Glutamatergic neuron (in vitro differentiated cells): ENCODE measurements around the gene COL6A2. TPM values are rescaled to one million over a fixed set of nuclear protein-coding genes. Genes with fewer than 3 reads are reported as not detected.

Experiments used
- DNase-seq: peaks from one replicate; pipeline ENCODE4 v3.0.0; 2022
- H3K27ac Mint-ChIP-seq: one replicate; pipeline ENCODE4 v1.8.0; 2020; ENCODE audit warnings: mild to moderate bottlenecking, mixed read lengths, inconsistent platforms; ENCODE audit not compliant: unreplicated experiment
- H3K27me3 Mint-ChIP-seq: one replicate; pipeline ENCODE4 v1.8.0; 2020; ENCODE audit warnings: mild to moderate bottlenecking, moderate library complexity, mixed read lengths, inconsistent platforms; ENCODE audit not compliant: unreplicated experiment
- H3K36me3 Mint-ChIP-seq: one replicate; pipeline ENCODE4 v1.8.0; 2020; ENCODE audit warnings: mild to moderate bottlenecking, mixed read lengths, inconsistent platforms; ENCODE audit not compliant: unreplicated experiment
- H3K4me1 Mint-ChIP-seq: one replicate; pipeline ENCODE4 v1.8.0; 2020; ENCODE audit warnings: mild to moderate bottlenecking, low read depth, mixed read lengths, inconsistent platforms; ENCODE audit not compliant: unreplicated experiment
- H3K4me3 Mint-ChIP-seq: one replicate; pipeline ENCODE4 v1.8.0; 2020; ENCODE audit warnings: mild to moderate bottlenecking, mixed read lengths, inconsistent platforms; ENCODE audit not compliant: unreplicated experiment
- H3K9me3 Mint-ChIP-seq: one replicate; pipeline ENCODE4 v1.8.0; 2020; ENCODE audit warnings: mild to moderate bottlenecking, moderate library complexity, mixed read lengths, inconsistent platforms; ENCODE audit not compliant: unreplicated experiment
- total RNA-seq: library from RNA; stranded (reverse); fragmentation: NEBNext Ultra II Directional; extraction: Animal tissue kit (Norgen Biotek cat#: 25700); gene quantifications from one replicate; pipeline ENCODE4 v1.2.1, GENCODE V29; 2021; ENCODE audit not compliant: unreplicated experiment
- TF ChIP-seq, protein P1 (sequence below): fragments of 200-600 bp; sonication (generic); IDR thresholded peaks from one replicate; pipeline ENCODE4 v1.5.0; 2021; ENCODE audit not compliant: partially characterized antibody, unreplicated experiment

COL6A2 gene
- total RNA-seq, 1 donor from 2014 or later: 55.2 TPM

DNA sequence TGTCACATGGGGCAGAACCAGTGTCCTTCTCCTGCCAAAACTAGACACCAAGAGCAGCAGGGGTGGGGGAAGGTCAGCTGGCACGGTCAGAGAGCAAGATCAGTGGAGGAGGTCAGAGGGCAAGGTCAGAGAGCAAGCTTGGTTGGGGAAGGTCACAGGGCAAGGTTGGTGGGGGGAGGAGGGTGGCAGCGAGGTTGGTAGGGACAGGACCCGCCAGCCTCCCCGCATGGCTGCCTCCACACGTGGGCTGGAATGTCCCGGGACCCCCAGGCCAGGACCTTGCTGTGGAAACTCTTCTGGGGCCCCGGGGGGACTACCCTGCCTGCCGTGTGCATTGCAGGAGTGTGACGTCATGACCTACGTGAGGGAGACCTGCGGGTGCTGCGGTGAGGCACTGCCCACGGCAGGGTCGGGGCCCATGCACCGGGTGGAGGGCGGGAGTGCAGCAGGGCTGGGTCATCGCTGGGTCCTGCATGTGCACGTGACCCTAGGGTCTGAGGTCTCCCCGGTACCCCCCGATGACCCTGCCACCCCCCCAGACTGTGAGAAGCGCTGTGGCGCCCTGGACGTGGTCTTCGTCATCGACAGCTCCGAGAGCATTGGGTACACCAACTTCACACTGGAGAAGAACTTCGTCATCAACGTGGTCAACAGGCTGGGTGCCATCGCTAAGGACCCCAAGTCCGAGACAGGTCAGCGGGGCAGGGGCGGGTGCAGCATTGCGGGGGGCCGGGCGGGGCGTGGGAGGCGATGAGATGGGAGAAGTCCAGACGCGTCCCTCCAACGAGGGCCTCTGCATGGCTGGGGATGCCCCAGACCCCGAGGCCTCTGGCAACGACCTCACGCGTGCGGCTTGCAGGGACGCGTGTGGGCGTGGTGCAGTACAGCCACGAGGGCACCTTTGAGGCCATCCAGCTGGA, 27.3 kb downstream of the COL6A2 start:
- Mint-ChIP-seq H3K4me3 (no peak overlapping the region), H3K36me3 (no peaks in the 10 kb centered on the region), H3K27me3 (peaks cover 3% of the 10 kb centered on the region), H3K9me3 (no peaks in the 10 kb centered on the region), H3K27ac (no peak overlapping the region), H3K4me1 (no peaks in the 10 kb centered on the region)
- DNase-seq: peak; percentile 26
- TF ChIP-seq, protein P1, sequence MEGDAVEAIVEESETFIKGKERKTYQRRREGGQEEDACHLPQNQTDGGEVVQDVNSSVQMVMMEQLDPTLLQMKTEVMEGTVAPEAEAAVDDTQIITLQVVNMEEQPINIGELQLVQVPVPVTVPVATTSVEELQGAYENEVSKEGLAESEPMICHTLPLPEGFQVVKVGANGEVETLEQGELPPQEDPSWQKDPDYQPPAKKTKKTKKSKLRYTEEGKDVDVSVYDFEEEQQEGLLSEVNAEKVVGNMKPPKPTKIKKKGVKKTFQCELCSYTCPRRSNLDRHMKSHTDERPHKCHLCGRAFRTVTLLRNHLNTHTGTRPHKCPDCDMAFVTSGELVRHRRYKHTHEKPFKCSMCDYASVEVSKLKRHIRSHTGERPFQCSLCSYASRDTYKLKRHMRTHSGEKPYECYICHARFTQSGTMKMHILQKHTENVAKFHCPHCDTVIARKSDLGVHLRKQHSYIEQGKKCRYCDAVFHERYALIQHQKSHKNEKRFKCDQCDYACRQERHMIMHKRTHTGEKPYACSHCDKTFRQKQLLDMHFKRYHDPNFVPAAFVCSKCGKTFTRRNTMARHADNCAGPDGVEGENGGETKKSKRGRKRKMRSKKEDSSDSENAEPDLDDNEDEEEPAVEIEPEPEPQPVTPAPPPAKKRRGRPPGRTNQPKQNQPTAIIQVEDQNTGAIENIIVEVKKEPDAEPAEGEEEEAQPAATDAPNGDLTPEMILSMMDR: no peak

DNA sequence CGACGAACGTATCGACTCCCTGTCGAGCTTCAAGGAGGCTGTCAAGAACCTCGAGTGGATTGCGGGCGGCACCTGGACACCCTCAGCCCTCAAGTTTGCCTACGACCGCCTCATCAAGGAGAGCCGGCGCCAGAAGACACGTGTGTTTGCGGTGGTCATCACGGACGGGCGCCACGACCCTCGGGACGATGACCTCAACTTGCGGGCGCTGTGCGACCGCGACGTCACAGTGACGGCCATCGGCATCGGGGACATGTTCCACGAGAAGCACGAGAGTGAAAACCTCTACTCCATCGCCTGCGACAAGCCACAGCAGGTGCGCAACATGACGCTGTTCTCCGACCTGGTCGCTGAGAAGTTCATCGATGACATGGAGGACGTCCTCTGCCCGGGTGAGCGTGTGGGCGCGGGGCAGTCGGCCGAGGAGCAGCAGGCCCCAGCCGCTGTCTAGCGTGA, 28.0 kb downstream of the COL6A2 start:
- TF ChIP-seq, protein P1: no peak
- no peak overlapping the region for H3K4me3 Mint-ChIP-seq
- H3K27ac Mint-ChIP-seq: no peak overlapping the region
- H3K9me3 Mint-ChIP-seq: no peaks in the 10 kb centered on the region
- no peaks in the 10 kb centered on the region for H3K4me1 Mint-ChIP-seq
- DNase-seq: peak; percentile 14
- peaks cover 3% of the 10 kb centered on the region for H3K27me3 Mint-ChIP-seq
- no peaks in the 10 kb centered on the region for H3K36me3 Mint-ChIP-seq

GRCh38 chr21:46126309-46127238, 28.7 kb downstream of the COL6A2 start:
- DNase-seq: peak; percentile 16
- peaks cover 3% of the 10 kb centered on the region for H3K27me3 Mint-ChIP-seq
- no peaks in the 10 kb centered on the region for H3K4me1 Mint-ChIP-seq
- TF ChIP-seq, protein P1: no peak
- no peaks in the 10 kb centered on the region for H3K36me3 Mint-ChIP-seq
- H3K27ac Mint-ChIP-seq: no peak overlapping the region
- H3K4me3 Mint-ChIP-seq: no peak overlapping the region
- H3K9me3 Mint-ChIP-seq: no peaks in the 10 kb centered on the region

- no peaks in the 10 kb centered on the region for H3K9me3 Mint-ChIP-seq
- peak; percentile 10 for DNase-seq
Observed at GRCh38 chr21:46127239-46128105, 29.6 kb downstream of the COL6A2 start.

More at GRCh38 chr21:46127239-46128105, 29.6 kb downstream of the COL6A2 start:
- Mint-ChIP-seq H3K36me3 (no peaks in the 10 kb centered on the region), H3K27ac (no peak overlapping the region), H3K4me1 (no peaks in the 10 kb centered on the region), H3K27me3 (peaks cover 3% of the 10 kb centered on the region), H3K4me3 (no peak overlapping the region)
- TF ChIP-seq, protein P1: no peak
